Motor neuron (in vitro differentiated cells): ENCODE data around the gene MPZL3. TPM values are rescaled to one million over a fixed set of nuclear protein-coding genes. Genes with fewer than 3 reads are reported as not detected.

Experiments
- total RNA-seq, 8 experiments: library from RNA; unstranded; fragments of 300-600 nt; gene quantifications; 2 replicates each; pipeline versions ENCODE4 v1.2.3 to v1.2.4, GENCODE V29; 2022

MPZL3 gene
- total RNA-seq, 8 experiments from 2014 or later: 0.08 to 6.2 (median 0.75) TPM; not detected in 2

Other genes starting within 250 kb of the MPZL3 start
- gene TMPRSS4, start 175.3 kb downstream of the MPZL3 start, total RNA-seq: 1 to 10 TPM in 3 of 8 experiments, under 1 TPM in 4, not detected in 1; 0.13 to 5.2 (median 0.88) TPM
- gene SMIM35, start 165.4 kb downstream of the MPZL3 start, total RNA-seq: under 1 TPM in 5 of 8 experiments, not detected in 3; 0.09 to 0.52 (median 0.17) TPM
- gene SCN4B, start 99.5 kb downstream of the MPZL3 start, total RNA-seq: 1 to 10 TPM in 3 of 8 experiments, under 1 TPM in 5; 0.37 to 8.6 (median 0.93) TPM
- 1 to 10 TPM in 1 of 8 experiments, under 1 TPM in 7; 0.08 to 3.4 (median 0.22) TPM for gene SCN2B, start 75.7 kb downstream of the MPZL3 start, total RNA-seq
- 1 to 10 TPM in 5 of 8 experiments, under 1 TPM in 2, not detected in 1; 0.13 to 3.1 (median 1.4) TPM for gene JAML, start 27.4 kb downstream of the MPZL3 start, total RNA-seq
- 10 to 100 TPM in 1 of 8 experiments, 1 to 10 TPM in 2, under 1 TPM in 3, not detected in 2; 0.29 to 51.4 (median 1.0) TPM for gene MPZL2, start 11.9 kb upstream of the MPZL3 start, total RNA-seq
- 1 to 10 TPM in 1 of 8 experiments, under 1 TPM in 3, not detected in 4; 0.17 to 1.2 (median 0.43) TPM for gene CD3E, start 52.4 kb upstream of the MPZL3 start, total RNA-seq
- gene CD3D, start 90.3 kb upstream of the MPZL3 start, total RNA-seq: not detected
- under 1 TPM in 3 of 8 experiments, not detected in 5; 0.24 to 0.71 (median 0.52) TPM for gene CD3G, start 92.0 kb upstream of the MPZL3 start, total RNA-seq
- 10 to 100 TPM; 25.3 to 57.3 (median 39.1) TPM for gene UBE4A, start 107.2 kb upstream of the MPZL3 start, total RNA-seq
- gene ATP5MG, start 149.2 kb upstream of the MPZL3 start, total RNA-seq: 100 to 1,000 TPM; 145 to 207 (median 182) TPM
- gene KMT2A, start 184.1 kb upstream of the MPZL3 start, total RNA-seq: 10 to 100 TPM; 23.2 to 70.5 (median 47.6) TPM